GM06990 (cell line): ENCODE measurements around the gene GIPC3.

Source experiments
- DNase-seq: peaks from one replicate; pipeline ENCODE4 v3.0.0-alpha.2; 2011; ENCODE audit not compliant: insufficient read length; ENCODE audit errors: extremely low read depth
- H3K27me3 ChIP-seq: replicated peaks from 2 replicates; pipeline ENCODE4 v1.6.0; 2011; ENCODE audit warnings: low read length; ENCODE audit not compliant: control insufficient read depth, insufficient read depth
- H3K36me3 ChIP-seq: 2 replicates; pipeline ENCODE4 v1.5.1; 2011; ENCODE audit warnings: low read length; ENCODE audit not compliant: control insufficient read depth, insufficient read depth
- H3K4me3 ChIP-seq: replicated peaks from 2 replicates; pipeline ENCODE4 v1.5.1; 2011; ENCODE audit warnings: low read depth, mild to moderate bottlenecking, control low read depth, low read length
- CTCF ChIP-seq: IDR thresholded peaks from 2 replicates; pipeline ENCODE4 v1.5.1; 2011; ENCODE audit warnings: low read length, control low read depth, mild to moderate bottlenecking, inconsistent platforms; ENCODE audit not compliant: insufficient read depth, poor library complexity, severe bottlenecking

Gene GIPC3

GRCh38 chr19:3604987-3605343 is 19.7 kb downstream of the GIPC3 start:
- TF ChIP-seq CTCF, result no peak
- Histone ChIP-seq H3K36me3 (no peaks in the 10 kb centered on the region), H3K4me3 (no peak overlapping the region), H3K27me3 (no peaks in the 10 kb centered on the region)
- DNase-seq, result no peak

- Histone ChIP-seq H3K4me3 (no peak overlapping the region), H3K36me3 (peaks cover 2% of the 10 kb centered on the region; the same call in 1 of the 2 replicates), H3K27me3 (no peaks in the 10 kb centered on the region)
- no peak for DNase-seq
- TF ChIP-seq CTCF, result no peak
Observed at GRCh38 chr19:3605361-3605760, 20.1 kb downstream of the GIPC3 start.

GRCh38 chr19:3605770-3606169 is 20.5 kb downstream of the GIPC3 start:
- Histone ChIP-seq H3K36me3 (peaks cover 2% of the 10 kb centered on the region; the same call in 1 of the 2 replicates), H3K4me3 (no peak overlapping the region), H3K27me3 (no peaks in the 10 kb centered on the region)
- DNase-seq, result no peak
- TF ChIP-seq CTCF, result no peak

GRCh38 chr19:3606174-3606689 is 21.0 kb downstream of the GIPC3 start:
- Histone ChIP-seq H3K27me3 (no peaks in the 10 kb centered on the region), H3K36me3 (peaks cover 6% of the 10 kb centered on the region), H3K4me3 (no peak overlapping the region; the same call in 1 of the 2 replicates)
- DNase-seq, result no peak
- no peak for TF ChIP-seq CTCF

GRCh38 chr19:3606690-3607289 is 21.5 kb downstream of the GIPC3 start, which contains the start of gene TBXA2R:
TBXA2R (minus strand) TSS chr19:3606875; CDS start chr19:3600634, 6,241 bp downstream.
- peaks cover 9% of the 10 kb centered on the region for H3K36me3 ChIP-seq
- H3K4me3 ChIP-seq, result no peak within 1 kb of the TSS; the same call in 1 of the 2 replicates
- H3K27me3 ChIP-seq, result no peaks in the 10 kb centered on the region
- DNase-seq, result no peak
- no peak for TF ChIP-seq CTCF
